Mesenchymal stem cell (in vitro differentiated cells and primary cell): ENCODE results near the gene LMX1B.
"Not testable (repeated sequence)": the region's sequence is repeated elsewhere in the genome, so short reads cannot be mapped to it uniquely, and the experiment has no call there.

Experiments used
- DNase-seq: peaks from one replicate; pipeline ENCODE4 v3.0.0-alpha.2; 2013
- H2AFZ ChIP-seq: one replicate; pipeline ENCODE4 v1.6.1; 2013; ENCODE audit warnings: low read depth, mild to moderate bottlenecking, control low read depth, inconsistent platforms, low read length, moderate library complexity
- H2AK5ac ChIP-seq: 2 replicates; pipeline ENCODE4 v1.6.1; 2013; ENCODE audit warnings: low read length, moderate library complexity, mild to moderate bottlenecking, inconsistent platforms; ENCODE audit not compliant: severe bottlenecking
- H2BK120ac ChIP-seq: one replicate; pipeline ENCODE4 v1.6.1; 2013; ENCODE audit warnings: low read depth, mild to moderate bottlenecking, inconsistent platforms, low read length, moderate library complexity
- H2BK12ac ChIP-seq, 2 experiments: one replicate each; pipeline ENCODE4 v1.6.1; 2013; ENCODE audit warnings: inconsistent platforms in 2 of 2, low read length in 2 of 2, mild to moderate bottlenecking in 2 of 2, moderate library complexity in 2 of 2, control low read depth in 1 of 2
- H2BK15ac ChIP-seq: one replicate; pipeline ENCODE4 v1.6.1; 2013; ENCODE audit warnings: mild to moderate bottlenecking, low read depth, inconsistent platforms; ENCODE audit not compliant: poor library complexity, severe bottlenecking
- H2BK5ac ChIP-seq: 2 replicates; pipeline ENCODE4 v1.6.1; 2013; ENCODE audit warnings: low read depth, mild to moderate bottlenecking, low read length, control low read depth, inconsistent platforms; ENCODE audit not compliant: poor library complexity, severe bottlenecking
- H3K14ac ChIP-seq, 2 experiments: one replicate each; pipeline ENCODE4 v1.6.1; 2013; ENCODE audit warnings: inconsistent platforms in 2 of 2, low read length in 2 of 2, control low read depth in 1 of 2, mild to moderate bottlenecking in 1 of 2, moderate library complexity in 1 of 2
- H3K18ac ChIP-seq, 2 experiments: one replicate each; pipeline ENCODE4 v1.6.1; 2013; ENCODE audit warnings: inconsistent platforms in 2 of 2, low read length in 2 of 2, control low read depth in 1 of 2, low read depth in 1 of 2, mild to moderate bottlenecking in 1 of 2
- H3K23ac ChIP-seq, 2 experiments: one replicate each; pipeline ENCODE4 v1.6.1; 2013; ENCODE audit warnings: inconsistent platforms in 2 of 2, low read length in 2 of 2, mild to moderate bottlenecking in 2 of 2, moderate library complexity in 2 of 2, control low read depth in 1 of 2
- H3K27ac ChIP-seq: 2 replicates; pipeline ENCODE4 v1.5.1; 2013; ENCODE audit warnings: mild to moderate bottlenecking, moderate library complexity, low read length, control low read depth, inconsistent platforms; ENCODE audit not compliant: poor library complexity, severe bottlenecking
- H3K27me3 ChIP-seq, 2 experiments: 2 replicates each; pipeline versions ENCODE4 v1.6.1 to v1.7.0; 2013; ENCODE audit warnings: low read length in 2 of 2, mild to moderate bottlenecking in 2 of 2, moderate library complexity in 2 of 2, control low read depth in 1 of 2, inconsistent platforms in 1 of 2; ENCODE audit not compliant: control insufficient read depth in 1 of 2, insufficient read depth in 1 of 2
- H3K36me3 ChIP-seq, 2 experiments: 2 replicates each; pipeline versions ENCODE4 v1.6.1 to v1.7.0; 2013; ENCODE audit warnings: low read length in 2 of 2, control low read depth in 1 of 2, inconsistent platforms in 1 of 2, low read depth in 1 of 2, mild to moderate bottlenecking in 1 of 2; ENCODE audit not compliant: insufficient read depth in 2 of 2, control insufficient read depth in 1 of 2
- H3K4ac ChIP-seq, 2 experiments: one replicate each; pipeline ENCODE4 v1.6.1; 2013; ENCODE audit warnings: inconsistent platforms in 2 of 2, low read length in 2 of 2, mild to moderate bottlenecking in 2 of 2, moderate library complexity in 2 of 2, control low read depth in 1 of 2, low read depth in 1 of 2
- H3K4me1 ChIP-seq: 2 replicates; pipeline ENCODE4 v1.6.1; 2013; ENCODE audit warnings: low read depth, low read length, control low read depth; ENCODE audit not compliant: control insufficient read depth, insufficient read depth
- H3K4me2 ChIP-seq: 2 replicates; pipeline ENCODE4 v1.6.1; 2013; ENCODE audit warnings: low read length, mild to moderate bottlenecking, inconsistent platforms; ENCODE audit not compliant: poor library complexity, severe bottlenecking
- H3K4me3 ChIP-seq, 2 experiments: 2 replicates each; pipeline versions ENCODE4 v1.5.1 to v1.7.0; 2013; ENCODE audit warnings: low read length in 2 of 2, mild to moderate bottlenecking in 2 of 2, control low read depth in 1 of 2, low read depth in 1 of 2; ENCODE audit not compliant: insufficient read depth in 1 of 2
- H3K79me1 ChIP-seq: replicated peaks from 2 replicates; pipeline ENCODE4 v1.6.1; 2013; ENCODE audit warnings: mild to moderate bottlenecking, control low read depth, low read length, inconsistent platforms; ENCODE audit not compliant: poor library complexity, severe bottlenecking
- H3K9ac ChIP-seq: 2 replicates; pipeline ENCODE4 v1.7.0; 2013; ENCODE audit warnings: mild to moderate bottlenecking, low read length, moderate library complexity
- H3K9me3 ChIP-seq: 2 replicates; pipeline ENCODE4 v1.7.0; 2013; ENCODE audit warnings: mild to moderate bottlenecking, low read length; ENCODE audit not compliant: control insufficient read depth
- H4K8ac ChIP-seq: one replicate; pipeline ENCODE4 v1.6.1; 2013; ENCODE audit warnings: inconsistent platforms, mild to moderate bottlenecking, low read length, moderate library complexity
- H4K91ac ChIP-seq: one replicate; pipeline ENCODE4 v1.6.1; 2013; ENCODE audit warnings: mild to moderate bottlenecking, low read length, inconsistent platforms
- WGBS: methylation state at CpG from one replicate; pipeline ENCODE4 v1.1.7; 2013; ENCODE audit warnings: mixed read lengths; 5-methylcytosine and 5-hydroxymethylcytosine counted together

The LMX1B gene

GRCh38 chr9:126569036-126569435 lies 44.7 kb upstream of the LMX1B start:
- Histone ChIP-seq H3K23ac (no peak overlapping the region), H4K91ac (no peak overlapping the region), H3K4me2 (no peak overlapping the region), H3K27me3 (peaks cover 12 to 50% of the 10 kb centered on the region in 2 experiments), H3K79me1 (no peaks in the 10 kb centered on the region), H3K18ac (no peak overlapping the region), H3K36me3 (no peaks in the 10 kb centered on the region), H3K14ac (no peak overlapping the region), H2BK120ac (no peak overlapping the region), H3K4me3 (no peak overlapping the region), H2AFZ (no peak overlapping the region), H2AK5ac (no peak overlapping the region), H3K9me3 (no peaks in the 10 kb centered on the region), H3K27ac (no peak overlapping the region), H3K4ac (no peak overlapping the region), H3K9ac (no peak overlapping the region), H3K4me1 (no peaks in the 10 kb centered on the region), H4K8ac (no peak overlapping the region), H2BK5ac (no peak overlapping the region), H2BK12ac (no peak overlapping the region), H2BK15ac (no peak overlapping the region)
- DNase-seq, result no peak
- WGBS, result 91% methylated on average over 1 of the region's 1 CpG

- Histone ChIP-seq H2BK12ac (no peak overlapping the region), H3K4me1 (no peaks in the 10 kb centered on the region), H3K18ac (no peak overlapping the region), H3K9me3 (no peaks in the 10 kb centered on the region), H3K27ac (no peak overlapping the region), H2BK15ac (no peak overlapping the region), H3K9ac (no peak overlapping the region), H3K79me1 (no peaks in the 10 kb centered on the region), H3K4ac (no peak overlapping the region), H3K27me3 (peaks cover 31 to 53% of the 10 kb centered on the region in 2 experiments), H4K8ac (no peak overlapping the region), H2AFZ (no peak overlapping the region), H4K91ac (no peak overlapping the region), H3K4me3 (no peak overlapping the region), H3K23ac (no peak overlapping the region), H3K36me3 (no peaks in the 10 kb centered on the region), H3K14ac (no peak overlapping the region), H3K4me2 (no peak overlapping the region), H2BK5ac (no peak overlapping the region), H2BK120ac (no peak overlapping the region), H2AK5ac (no peak overlapping the region)
- WGBS, result 81% methylated on average over 6 of the region's 6 CpGs
- no peak for DNase-seq
Measured at GRCh38 chr9:126578029-126578428, 35.7 kb upstream of the LMX1B start.

DNA sequence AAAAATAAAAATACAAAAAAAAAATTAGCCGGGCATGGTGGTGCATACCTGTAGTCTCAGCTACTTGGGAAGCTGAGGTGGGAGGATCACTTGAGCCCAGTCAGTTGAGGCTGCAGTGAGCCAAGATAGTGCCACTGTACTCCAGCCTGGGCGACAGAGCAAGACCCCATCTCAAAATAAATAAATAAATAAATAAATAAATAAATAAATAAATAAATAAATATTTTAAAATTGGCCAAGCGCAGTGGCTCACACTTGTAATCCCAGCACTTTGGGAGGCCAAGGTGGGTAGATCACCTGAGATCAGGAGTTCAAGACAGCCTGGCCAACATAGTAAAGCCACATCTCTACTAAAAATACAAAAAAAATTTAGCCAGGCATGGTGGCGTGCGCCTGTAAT lies 33.4 kb upstream of the LMX1B start:
- not testable (repeated sequence) for DNase-seq, H3K79me1 ChIP-seq, H2BK120ac ChIP-seq, H2AFZ ChIP-seq, H3K14ac ChIP-seq, H3K4ac ChIP-seq, H2BK15ac ChIP-seq, H3K9me3 ChIP-seq, H4K91ac ChIP-seq, H2BK5ac ChIP-seq, H3K36me3 ChIP-seq, H4K8ac ChIP-seq, H3K4me3 ChIP-seq, H3K18ac ChIP-seq, H2AK5ac ChIP-seq, H3K4me2 ChIP-seq, H2BK12ac ChIP-seq, H3K4me1 ChIP-seq, H3K27ac ChIP-seq, H3K9ac ChIP-seq, H3K23ac ChIP-seq
- 95% methylated on average over 4 of the region's 5 CpGs for WGBS
- H3K27me3 ChIP-seq, result peaks cover 36 to 60% of the 10 kb centered on the region in 2 experiments

DNA sequence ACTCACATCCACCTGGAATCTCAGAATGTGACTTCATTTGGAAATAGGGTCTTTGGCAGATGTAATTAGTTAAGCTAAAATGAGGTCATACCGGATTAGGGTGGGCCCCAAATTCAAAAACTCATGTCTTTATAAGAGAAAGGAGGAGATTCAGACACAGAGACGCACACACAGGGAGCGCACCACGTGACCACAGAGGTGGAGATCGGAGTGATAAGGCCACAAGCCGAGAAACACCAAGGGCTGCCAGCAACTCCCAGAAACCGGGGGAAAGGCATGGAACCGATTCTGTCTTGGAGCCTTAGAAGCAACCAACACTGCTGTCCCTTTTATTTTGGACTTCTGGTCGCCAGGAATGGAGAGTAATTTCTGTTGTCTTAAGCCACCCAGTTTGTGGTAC lies 31.8 kb upstream of the LMX1B start:
- no peak overlapping the region for H2AK5ac ChIP-seq
- no peak overlapping the region for H3K4me3 ChIP-seq
- no peak overlapping the region for H3K23ac ChIP-seq
- H3K27me3 ChIP-seq, result peaks cover 47 to 74% of the 10 kb centered on the region in 2 experiments
- 69% methylated on average over 9 of the region's 9 CpGs for WGBS
- H3K9me3 ChIP-seq, result no peaks in the 10 kb centered on the region
- H3K4me1 ChIP-seq, result no peaks in the 10 kb centered on the region
- H3K9ac ChIP-seq, result no peak overlapping the region
- H2BK120ac ChIP-seq, result no peak overlapping the region
- no peak overlapping the region for H3K14ac ChIP-seq
- no peak overlapping the region for H2BK5ac ChIP-seq
- DNase-seq, result no peak
- no peak overlapping the region for H2BK12ac ChIP-seq
- no peak overlapping the region for H4K8ac ChIP-seq
- no peaks in the 10 kb centered on the region for H3K79me1 ChIP-seq
- no peak overlapping the region for H2AFZ ChIP-seq
- no peak overlapping the region for H3K27ac ChIP-seq
- H3K36me3 ChIP-seq, result no peaks in the 10 kb centered on the region
- no peak overlapping the region for H4K91ac ChIP-seq
- H3K4me2 ChIP-seq, result no peak overlapping the region
- no peak overlapping the region for H2BK15ac ChIP-seq
- H3K4ac ChIP-seq, result no peak overlapping the region
- no peak overlapping the region for H3K18ac ChIP-seq
